Loucy (cell line): ENCODE results near the gene SLC9A6.

Experiments used
- EZH2phosphoT487 ChIP-seq: fragments of 200-600 bp; IDR thresholded peaks from 2 replicates; pipeline ENCODE4 v1.6.1; 2018; ENCODE audit warnings: antibody characterized with exemption, mild to moderate bottlenecking, moderate library complexity, borderline replicate concordance
- TF ChIP-seq, protein P1 (sequence below): fragments of 200-600 bp; sonication (generic); conservative IDR thresholded peaks from 2 replicates; pipeline ENCODE4 v1.5.1; 2014; ENCODE audit warnings: mild to moderate bottlenecking, antibody characterized with exemption, low read length

DNA sequence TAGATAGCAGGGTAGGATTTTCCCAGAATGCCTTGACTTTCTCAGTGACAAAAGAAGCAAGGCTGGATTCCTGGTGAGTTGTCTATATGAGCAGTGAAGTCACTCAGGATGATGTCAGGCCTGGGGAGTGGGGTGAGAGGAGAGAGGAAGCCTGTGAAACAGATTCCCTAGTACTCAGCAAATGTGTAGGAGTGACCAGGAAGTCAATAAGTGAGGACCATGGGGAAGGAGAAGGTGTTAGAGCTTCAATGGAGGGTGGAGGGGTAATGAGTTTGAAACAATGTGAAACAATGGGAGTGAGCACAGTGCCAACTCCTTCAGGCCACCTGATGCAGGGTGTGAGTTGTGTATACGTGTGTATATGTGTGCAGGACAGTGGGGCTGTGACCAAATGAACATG is 2.4 kb upstream of the SLC9A6 start:
- TF ChIP-seq, protein P1, sequence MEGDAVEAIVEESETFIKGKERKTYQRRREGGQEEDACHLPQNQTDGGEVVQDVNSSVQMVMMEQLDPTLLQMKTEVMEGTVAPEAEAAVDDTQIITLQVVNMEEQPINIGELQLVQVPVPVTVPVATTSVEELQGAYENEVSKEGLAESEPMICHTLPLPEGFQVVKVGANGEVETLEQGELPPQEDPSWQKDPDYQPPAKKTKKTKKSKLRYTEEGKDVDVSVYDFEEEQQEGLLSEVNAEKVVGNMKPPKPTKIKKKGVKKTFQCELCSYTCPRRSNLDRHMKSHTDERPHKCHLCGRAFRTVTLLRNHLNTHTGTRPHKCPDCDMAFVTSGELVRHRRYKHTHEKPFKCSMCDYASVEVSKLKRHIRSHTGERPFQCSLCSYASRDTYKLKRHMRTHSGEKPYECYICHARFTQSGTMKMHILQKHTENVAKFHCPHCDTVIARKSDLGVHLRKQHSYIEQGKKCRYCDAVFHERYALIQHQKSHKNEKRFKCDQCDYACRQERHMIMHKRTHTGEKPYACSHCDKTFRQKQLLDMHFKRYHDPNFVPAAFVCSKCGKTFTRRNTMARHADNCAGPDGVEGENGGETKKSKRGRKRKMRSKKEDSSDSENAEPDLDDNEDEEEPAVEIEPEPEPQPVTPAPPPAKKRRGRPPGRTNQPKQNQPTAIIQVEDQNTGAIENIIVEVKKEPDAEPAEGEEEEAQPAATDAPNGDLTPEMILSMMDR = no peak
- no peak for TF ChIP-seq EZH2phosphoT487
